GM19455 (cell line): ENCODE measurements around the gene UNC93B1.
"Not testable (repeated sequence)": the region's sequence is repeated elsewhere in the genome, so short reads cannot be mapped to it uniquely, and the experiment has no call there.

Source experiments
- ATAC-seq: cut with Tn5 transposase; IDR thresholded peaks from one replicate; pipeline ENCODE4 v1.9.1; 2021; ENCODE audit not compliant: unreplicated experiment

The UNC93B1 gene

GRCh38 chr11:67994387-67994786, 9.5 kb downstream of the UNC93B1 start:
- ATAC-seq = not testable (repeated sequence)

GRCh38 chr11:67993821-67994220, 10.1 kb downstream of the UNC93B1 start:
- not testable (repeated sequence) for ATAC-seq

- ATAC-seq = not testable (repeated sequence)
These were observed 12.4 kb downstream of the UNC93B1 start for GRCh38 chr11:67991347-67992121.

GRCh38 chr11:67990546-67991346, 13.2 kb downstream of the UNC93B1 start:
- ATAC-seq = not testable (repeated sequence)

GRCh38 chr11:67985302-67985701, 18.6 kb downstream of the UNC93B1 start:
- ATAC-seq = not testable (repeated sequence)

GRCh38 chr11:67983951-67984350, 19.9 kb downstream of the UNC93B1 start:
- no peak for ATAC-seq

GRCh38 chr11:67982255-67982857, 21.5 kb downstream of the UNC93B1 start:
- not testable (repeated sequence) for ATAC-seq

GRCh38 chr11:67981226-67981625, 22.7 kb downstream of the UNC93B1 start:
- not testable (repeated sequence) for ATAC-seq

GRCh38 chr11:67978766-67979418, 25.0 kb downstream of the UNC93B1 start:
- ATAC-seq = not testable (repeated sequence)

GRCh38 chr11:67974746-67975145, 29.2 kb downstream of the UNC93B1 start:
- not testable (repeated sequence) for ATAC-seq

GRCh38 chr11:67965830-67966348, 38.0 kb downstream of the UNC93B1 start:
- ATAC-seq = not testable (repeated sequence)

- not testable (repeated sequence) for ATAC-seq
These were observed 39.2 kb downstream of the UNC93B1 start for GRCh38 chr11:67964746-67965145.

- ATAC-seq = not testable (repeated sequence)
These were observed 40.0 kb downstream of the UNC93B1 start for GRCh38 chr11:67963879-67964278.

GRCh38 chr11:67963217-67963616, 40.7 kb downstream of the UNC93B1 start:
- ATAC-seq = not testable (repeated sequence)

- not testable (repeated sequence) for ATAC-seq
These were observed 47.7 kb downstream of the UNC93B1 start for GRCh38 chr11:67956236-67956635.

- ATAC-seq = not testable (repeated sequence)
These were observed 48.4 kb downstream of the UNC93B1 start for GRCh38 chr11:67955461-67956007.

GRCh38 chr11:67954971-67955370, 48.9 kb downstream of the UNC93B1 start:
- ATAC-seq = not testable (repeated sequence)

- not testable (repeated sequence) for ATAC-seq
These were observed 49.6 kb downstream of the UNC93B1 start for GRCh38 chr11:67954251-67954650.

- not testable (repeated sequence) for ATAC-seq
These were observed 53.2 kb downstream of the UNC93B1 start for GRCh38 chr11:67950705-67951104.

GRCh38 chr11:67947785-67948184, 56.1 kb downstream of the UNC93B1 start:
- not testable (repeated sequence) for ATAC-seq
